AG10803 (cell line): ENCODE data around the gene AIMP1.
"Not testable (repeated sequence)": the region's sequence is repeated elsewhere in the genome, so short reads cannot be mapped to it uniquely, and the experiment has no call there.

Experiments used
- DNase-seq: peaks from one replicate; pipeline ENCODE4 v3.0.0; 2010; ENCODE audit warnings: low read depth
- H3K4me3 ChIP-seq: 2 replicates; pipeline ENCODE4 v1.5.1; 2011; ENCODE audit warnings: mild to moderate bottlenecking, low read length, control low read depth
- TF ChIP-seq, protein P1 (sequence below): conservative IDR thresholded peaks from 2 replicates; pipeline ENCODE4 v1.5.1; 2011; ENCODE audit warnings: mild to moderate bottlenecking, low read length, control low read depth, inconsistent platforms

AIMP1 gene

GRCh38 chr4:106373026-106373425, 56.7 kb downstream of the AIMP1 start:
- TF ChIP-seq, protein P1, sequence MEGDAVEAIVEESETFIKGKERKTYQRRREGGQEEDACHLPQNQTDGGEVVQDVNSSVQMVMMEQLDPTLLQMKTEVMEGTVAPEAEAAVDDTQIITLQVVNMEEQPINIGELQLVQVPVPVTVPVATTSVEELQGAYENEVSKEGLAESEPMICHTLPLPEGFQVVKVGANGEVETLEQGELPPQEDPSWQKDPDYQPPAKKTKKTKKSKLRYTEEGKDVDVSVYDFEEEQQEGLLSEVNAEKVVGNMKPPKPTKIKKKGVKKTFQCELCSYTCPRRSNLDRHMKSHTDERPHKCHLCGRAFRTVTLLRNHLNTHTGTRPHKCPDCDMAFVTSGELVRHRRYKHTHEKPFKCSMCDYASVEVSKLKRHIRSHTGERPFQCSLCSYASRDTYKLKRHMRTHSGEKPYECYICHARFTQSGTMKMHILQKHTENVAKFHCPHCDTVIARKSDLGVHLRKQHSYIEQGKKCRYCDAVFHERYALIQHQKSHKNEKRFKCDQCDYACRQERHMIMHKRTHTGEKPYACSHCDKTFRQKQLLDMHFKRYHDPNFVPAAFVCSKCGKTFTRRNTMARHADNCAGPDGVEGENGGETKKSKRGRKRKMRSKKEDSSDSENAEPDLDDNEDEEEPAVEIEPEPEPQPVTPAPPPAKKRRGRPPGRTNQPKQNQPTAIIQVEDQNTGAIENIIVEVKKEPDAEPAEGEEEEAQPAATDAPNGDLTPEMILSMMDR: no peak
- H3K4me3 ChIP-seq: no peak overlapping the region
- no peak for DNase-seq

DNA sequence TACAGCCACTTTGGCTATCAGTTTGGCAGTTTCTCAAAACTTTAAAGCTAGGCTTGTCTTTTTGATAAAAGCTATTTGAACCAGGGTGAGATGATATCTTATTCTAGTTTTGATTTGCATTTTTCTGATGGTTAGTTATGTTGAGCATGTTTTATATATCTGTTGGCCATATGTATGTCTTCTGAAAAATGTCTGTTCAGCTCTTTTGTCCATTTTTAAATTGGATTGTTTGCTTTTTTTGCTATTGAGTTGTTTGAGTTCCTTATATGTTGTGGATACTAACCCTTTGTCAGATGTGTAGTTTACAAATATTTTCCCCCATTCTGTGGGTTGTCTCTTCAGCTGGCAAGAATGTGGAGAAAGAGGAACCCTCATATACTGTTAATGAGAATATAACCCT, 63.8 kb downstream of the AIMP1 start:
- no peak overlapping the region for H3K4me3 ChIP-seq
- DNase-seq: no peak

DNA sequence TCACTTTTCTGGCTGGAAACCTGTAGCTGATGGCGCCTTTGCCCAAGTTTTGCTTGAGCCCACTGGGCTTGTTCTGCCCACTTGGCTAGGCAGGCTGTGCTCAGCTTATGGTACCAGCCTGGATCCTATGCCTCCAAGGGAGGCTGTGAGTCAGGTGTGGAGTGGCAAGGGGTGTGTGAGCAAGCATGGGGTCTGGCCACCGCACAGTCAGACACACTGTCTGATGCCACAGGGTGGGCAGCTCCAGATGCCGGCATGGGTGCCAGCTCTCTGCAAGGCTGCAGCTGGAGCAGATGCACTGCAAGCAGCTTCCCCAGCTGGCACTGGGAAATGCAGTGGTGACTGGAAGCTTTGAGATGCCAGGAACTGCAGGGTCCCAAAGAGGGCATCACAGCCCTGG, 68.5 kb downstream of the AIMP1 start:
- TF ChIP-seq, protein P1: no peak
- DNase-seq: no peak
- H3K4me3 ChIP-seq: no peak overlapping the region

More for the DNA sequence above, 63.8 kb downstream of the AIMP1 start:
- TF ChIP-seq, protein P1: no peak

GRCh38 chr4:106385853-106386393, 69.6 kb downstream of the AIMP1 start:
- TF ChIP-seq, protein P1: no peak
- DNase-seq: no peak
- H3K4me3 ChIP-seq: no peak overlapping the region

- H3K4me3 ChIP-seq: no peak overlapping the region
- no peak for DNase-seq
- TF ChIP-seq, protein P1: no peak
These were observed 79.2 kb downstream of the AIMP1 start for GRCh38 chr4:106395582-106395981.

GRCh38 chr4:106398898-106399297, 82.5 kb downstream of the AIMP1 start:
- not testable (repeated sequence) for DNase-seq, H3K4me3 ChIP-seq
